GM11168 (cell line): ENCODE data around the gene ANXA6.

ENCODE experiments used
- in situ Hi-C: fragments of 300-500 bp; cut with MboI; formaldehyde crosslinking; loops from one replicate; pipeline ENCODE4 v1.12.0; 2022; ENCODE audit warnings: low sequenced_read_pairs; ENCODE audit not compliant: unreplicated experiment

Gene ANXA6

GRCh38 chr5:151154931-151155774 is 2.4 kb downstream of the ANXA6 start:
- in situ Hi-C loops = no loop called here

GRCh38 chr5:151153766-151154272 is 3.8 kb downstream of the ANXA6 start:
- in situ Hi-C loops = no loop called here

- in situ Hi-C loops = no loop called here
Observed at GRCh38 chr5:151153300-151153699, 4.3 kb downstream of the ANXA6 start.

- in situ Hi-C loops = no loop called here
Observed at GRCh38 chr5:151151793-151152192, 5.8 kb downstream of the ANXA6 start.

GRCh38 chr5:151151263-151151660 is 6.3 kb downstream of the ANXA6 start:
- in situ Hi-C loops = no loop called here

GRCh38 chr5:151150471-151151262 is 6.9 kb downstream of the ANXA6 start:
- in situ Hi-C loops = no loop called here

GRCh38 chr5:151148583-151148982 is 9.0 kb downstream of the ANXA6 start:
- in situ Hi-C loops = no loop called here

- in situ Hi-C loops = no loop called here
Observed at GRCh38 chr5:151147033-151147432, 10.5 kb downstream of the ANXA6 start.

GRCh38 chr5:151146061-151146460 is 11.5 kb downstream of the ANXA6 start:
- in situ Hi-C loops = no loop called here

- in situ Hi-C loops = no loop called here
Observed at GRCh38 chr5:151144922-151145321, 12.7 kb downstream of the ANXA6 start.

GRCh38 chr5:151144275-151144674 is 13.3 kb downstream of the ANXA6 start:
- in situ Hi-C loops = no loop called here

- in situ Hi-C loops = no loop called here
Observed at GRCh38 chr5:151143645-151144044, 13.9 kb downstream of the ANXA6 start.

- in situ Hi-C loops = no loop called here
Observed at GRCh38 chr5:151142933-151143332, 14.6 kb downstream of the ANXA6 start.

GRCh38 chr5:151141535-151141934 is 16.0 kb downstream of the ANXA6 start:
- in situ Hi-C loops = no loop called here

GRCh38 chr5:151140686-151141459 is 16.7 kb downstream of the ANXA6 start:
- in situ Hi-C loops = no loop called here

GRCh38 chr5:151139646-151140045 is 17.9 kb downstream of the ANXA6 start:
- in situ Hi-C loops = no loop called here

- in situ Hi-C loops = no loop called here
Observed at GRCh38 chr5:151139015-151139414, 18.6 kb downstream of the ANXA6 start.

GRCh38 chr5:151138114-151138513 is 19.5 kb downstream of the ANXA6 start:
- in situ Hi-C loops = no loop called here

- in situ Hi-C loops = no loop called here
Observed at GRCh38 chr5:151137067-151137825, 20.3 kb downstream of the ANXA6 start.

- in situ Hi-C loops = no loop called here
Observed at GRCh38 chr5:151134228-151134627, 23.4 kb downstream of the ANXA6 start.
